Midbrain (tissue), 1 donor: ENCODE measurements around the gene LMAN1L.

Experiments used
- DNase-seq: peaks from one replicate; lab custom pipeline; 2025; lab: John Stamatoyannopoulos, UW

LMAN1L gene

GRCh38 chr15:74794248-74794969 lies 18.2 kb upstream of the LMAN1L start:
- DNase-seq = no peak

- DNase-seq = no peak
These were observed 17.7 kb upstream of the LMAN1L start for GRCh38 chr15:74794970-74795349.

- DNase-seq = no peak
These were observed 16.5 kb upstream of the LMAN1L start for GRCh38 chr15:74795966-74796625.

GRCh38 chr15:74798388-74799254 lies 14.0 kb upstream of the LMAN1L start:
- DNase-seq = no peak

- no peak for DNase-seq
These were observed 13.3 kb upstream of the LMAN1L start for GRCh38 chr15:74799255-74799855.

- peak; percentile 68 for DNase-seq
These were observed 12.6 kb upstream of the LMAN1L start for GRCh38 chr15:74799856-74800558.

- no peak for DNase-seq
These were observed 12.0 kb upstream of the LMAN1L start for GRCh38 chr15:74800559-74801094.

GRCh38 chr15:74801311-74801997 lies 11.2 kb upstream of the LMAN1L start:
- no peak for DNase-seq

- no peak for DNase-seq
These were observed 10.3 kb upstream of the LMAN1L start for GRCh38 chr15:74802290-74802689.

- no peak for DNase-seq
These were observed 9.7 kb upstream of the LMAN1L start for GRCh38 chr15:74802862-74803447.

GRCh38 chr15:74804935-74805334 lies 7.7 kb upstream of the LMAN1L start:
- no peak for DNase-seq

GRCh38 chr15:74807282-74807681 lies 5.4 kb upstream of the LMAN1L start:
- DNase-seq = no peak

GRCh38 chr15:74808078-74808839 lies 4.4 kb upstream of the LMAN1L start:
- DNase-seq = no peak

- no peak for DNase-seq
These were observed 3.8 kb upstream of the LMAN1L start for GRCh38 chr15:74808840-74809229.

- DNase-seq = no peak
These were observed 3.4 kb upstream of the LMAN1L start for GRCh38 chr15:74809242-74809641.

- DNase-seq = no peak
These were observed 2.7 kb upstream of the LMAN1L start for GRCh38 chr15:74809956-74810355.

- no peak for DNase-seq
These were observed 2.7 kb downstream of the LMAN1L start for GRCh38 chr15:74815121-74815934.

GRCh38 chr15:74815961-74816360 lies 3.3 kb downstream of the LMAN1L start:
- DNase-seq = no peak
